ENCODE data around the gene MAN2A2. TPM values are rescaled to one million over a fixed set of nuclear protein-coding genes. Genes with fewer than 3 reads are reported as not detected.

The MAN2A2 gene
- total and polyA plus RNA-seq, 8 donors = 46.1 to 86.3 (median 59.4) TPM

DNA sequence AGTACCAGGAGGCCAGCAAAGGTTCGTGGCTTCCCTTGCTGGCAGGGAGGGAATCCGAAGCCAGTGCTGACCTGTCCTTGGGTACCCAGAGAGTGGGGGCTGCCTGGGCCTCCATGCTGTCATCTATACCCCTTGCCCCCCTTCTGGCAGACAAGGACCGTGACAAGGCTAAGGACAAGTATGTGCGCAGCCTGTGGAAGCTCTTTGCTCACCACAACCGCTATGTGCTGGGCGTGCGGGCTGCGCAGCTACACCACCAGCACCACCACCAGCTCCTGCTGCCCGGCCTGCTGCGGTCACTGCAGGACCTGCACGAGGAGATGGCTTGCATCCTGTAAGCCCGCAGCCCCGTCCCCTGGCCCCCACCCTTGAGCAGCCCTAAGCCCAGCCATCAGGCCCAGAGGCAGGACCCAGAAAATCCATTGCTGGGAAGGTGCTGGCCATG, 16.0 kb upstream of the MAN2A2 start:
- H3K27ac ChIP-seq = no peak overlapping the region
- DNase-seq (peak in 1 of 4 donors; percentile 74), ATAC-seq (no peak)
- no peaks in the 10 kb centered on the region for H3K27me3 ChIP-seq
- H3K4me1 ChIP-seq = peaks cover 24 to 43% of the 10 kb centered on the region in 2 donors
- H3K9me3 ChIP-seq = no peaks in the 10 kb centered on the region
- intact Hi-C loops (cut with DNase I) = loop anchor here in 1 of 2 donors (5.0 kb wide), 1 partner anchor 240 kb away; no protein-coding TSS in a partner anchor
- TF ChIP-seq, protein P1, sequence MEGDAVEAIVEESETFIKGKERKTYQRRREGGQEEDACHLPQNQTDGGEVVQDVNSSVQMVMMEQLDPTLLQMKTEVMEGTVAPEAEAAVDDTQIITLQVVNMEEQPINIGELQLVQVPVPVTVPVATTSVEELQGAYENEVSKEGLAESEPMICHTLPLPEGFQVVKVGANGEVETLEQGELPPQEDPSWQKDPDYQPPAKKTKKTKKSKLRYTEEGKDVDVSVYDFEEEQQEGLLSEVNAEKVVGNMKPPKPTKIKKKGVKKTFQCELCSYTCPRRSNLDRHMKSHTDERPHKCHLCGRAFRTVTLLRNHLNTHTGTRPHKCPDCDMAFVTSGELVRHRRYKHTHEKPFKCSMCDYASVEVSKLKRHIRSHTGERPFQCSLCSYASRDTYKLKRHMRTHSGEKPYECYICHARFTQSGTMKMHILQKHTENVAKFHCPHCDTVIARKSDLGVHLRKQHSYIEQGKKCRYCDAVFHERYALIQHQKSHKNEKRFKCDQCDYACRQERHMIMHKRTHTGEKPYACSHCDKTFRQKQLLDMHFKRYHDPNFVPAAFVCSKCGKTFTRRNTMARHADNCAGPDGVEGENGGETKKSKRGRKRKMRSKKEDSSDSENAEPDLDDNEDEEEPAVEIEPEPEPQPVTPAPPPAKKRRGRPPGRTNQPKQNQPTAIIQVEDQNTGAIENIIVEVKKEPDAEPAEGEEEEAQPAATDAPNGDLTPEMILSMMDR (IDR thresholded peaks at IDR 0.05) = no peak
- no peak overlapping the region for H3K4me3 ChIP-seq
- H3K36me3 ChIP-seq = peaks cover 0 to 66% of the 10 kb centered on the region in 2 donors

DNA sequence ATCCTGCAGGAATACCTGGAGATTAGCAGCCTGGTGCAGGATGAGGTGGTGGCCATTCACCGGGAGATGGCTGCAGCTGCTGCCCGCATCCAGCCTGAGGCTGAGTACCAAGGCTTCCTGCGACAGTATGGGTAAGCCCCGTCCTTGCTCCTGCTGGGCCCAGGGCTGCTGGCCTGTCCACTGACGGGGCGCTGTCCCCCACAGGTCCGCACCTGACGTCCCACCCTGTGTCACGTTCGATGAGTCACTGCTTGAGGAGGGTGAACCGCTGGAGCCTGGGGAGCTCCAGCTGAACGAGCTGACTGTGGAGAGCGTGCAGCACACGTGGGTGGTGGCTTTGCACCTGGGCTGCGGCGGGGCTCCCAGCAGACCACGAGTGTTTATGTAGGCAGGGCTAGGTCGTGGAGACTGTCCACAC, 13.8 kb upstream of the MAN2A2 start:
- ATAC-seq = no peak
- Histone ChIP-seq H3K9me3 (no peaks in the 10 kb centered on the region), H3K27ac (no peak overlapping the region), H3K27me3 (no peaks in the 10 kb centered on the region), H3K4me1 (peaks cover 16 to 23% of the 10 kb centered on the region in 2 donors), H3K36me3 (peaks cover 0 to 80% of the 10 kb centered on the region in 2 donors), H3K4me3 (no peak overlapping the region)
- TF ChIP-seq, protein P1 (IDR thresholded peaks at IDR 0.05) = no peak
- peak in 1 of 4 donors; percentile 56 for DNase-seq
- intact Hi-C loops (cut with DNase I) = loop anchor here in 1 of 2 donors (5.0 kb wide), 1 partner anchor 242 kb away; no protein-coding TSS in a partner anchor

DNA sequence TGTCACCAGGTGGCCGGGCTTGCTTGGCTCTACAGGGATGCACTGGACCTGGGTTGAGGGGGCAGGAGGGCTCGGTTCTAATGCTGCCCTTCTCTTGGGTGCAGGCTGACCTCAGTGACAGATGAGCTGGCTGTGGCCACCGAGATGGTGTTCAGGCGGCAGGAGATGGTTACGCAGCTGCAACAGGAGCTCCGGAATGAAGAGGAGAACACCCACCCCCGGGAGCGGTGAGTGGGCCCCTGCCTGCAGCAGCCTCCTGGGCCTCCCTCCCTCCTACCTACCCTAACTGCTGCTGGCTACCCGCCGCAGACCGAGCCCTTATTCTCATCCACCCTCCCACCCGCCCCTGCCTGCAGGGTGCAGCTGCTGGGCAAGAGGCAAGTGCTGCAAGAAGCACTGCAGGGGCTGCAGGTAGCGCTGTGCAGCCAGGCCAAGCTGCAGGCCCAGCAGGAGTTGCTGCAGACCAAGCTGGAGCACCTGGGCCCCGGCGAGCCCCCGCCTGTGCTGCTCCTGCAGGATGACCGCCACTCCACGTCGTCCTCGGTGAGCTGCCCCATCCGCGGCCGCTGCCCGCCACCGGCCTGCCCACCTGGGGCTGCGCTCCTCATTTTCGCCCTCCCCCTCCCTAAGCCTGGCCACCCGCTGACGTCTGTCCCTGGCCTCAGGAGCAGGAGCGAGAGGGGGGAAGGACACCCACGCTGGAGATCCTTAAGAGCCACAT, 13.2 kb upstream of the MAN2A2 start:
- Histone ChIP-seq H3K4me1 (peaks cover 14 to 21% of the 10 kb centered on the region in 2 donors), H3K36me3 (peaks cover 0 to 85% of the 10 kb centered on the region in 2 donors), H3K9me3 (no peaks in the 10 kb centered on the region), H3K4me3 (no peak overlapping the region), H3K27ac (no peak overlapping the region), H3K27me3 (no peaks in the 10 kb centered on the region)
- DNase-seq (peak in 1 of 4 donors; percentile 75), ATAC-seq (no peak)
- TF ChIP-seq, protein P1 (IDR thresholded peaks at IDR 0.05) = no peak
- intact Hi-C loops (cut with DNase I) = loop anchor here in 1 of 2 donors (5.0 kb wide), 1 partner anchor 243 kb away; no protein-coding TSS in a partner anchor

DNA sequence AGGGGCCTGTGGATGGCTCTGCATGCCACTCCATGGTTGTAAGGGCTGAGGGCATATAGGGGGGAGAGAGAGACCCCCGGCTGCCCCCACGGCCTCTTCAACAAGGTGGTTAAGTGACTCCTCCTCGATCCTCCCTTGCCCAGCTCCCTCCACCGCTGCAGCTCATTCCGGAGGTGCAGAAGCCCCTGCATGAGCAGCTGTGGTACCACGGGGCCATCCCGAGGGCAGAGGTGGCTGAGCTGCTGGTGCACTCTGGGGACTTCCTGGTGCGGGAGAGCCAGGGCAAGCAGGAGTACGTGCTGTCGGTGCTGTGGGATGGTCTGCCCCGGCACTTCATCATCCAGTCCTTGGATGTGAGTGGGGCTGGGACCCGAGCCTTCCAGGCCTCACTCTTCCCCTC, 12.3 kb upstream of the MAN2A2 start:
- intact Hi-C loops (cut with DNase I) = no loop called here
- DNase-seq = peak in 1 of 4 donors; percentile 69
- no peak for ATAC-seq
- Histone ChIP-seq H3K36me3 (peaks cover 0 to 95% of the 10 kb centered on the region in 2 donors), H3K4me3 (no peak overlapping the region), H3K27me3 (no peaks in the 10 kb centered on the region), H3K9me3 (no peaks in the 10 kb centered on the region), H3K27ac (no peak overlapping the region), H3K4me1 (peaks cover 4 to 21% of the 10 kb centered on the region in 2 donors)
- TF ChIP-seq, protein P1 (IDR thresholded peaks at IDR 0.05) = no peak

DNA sequence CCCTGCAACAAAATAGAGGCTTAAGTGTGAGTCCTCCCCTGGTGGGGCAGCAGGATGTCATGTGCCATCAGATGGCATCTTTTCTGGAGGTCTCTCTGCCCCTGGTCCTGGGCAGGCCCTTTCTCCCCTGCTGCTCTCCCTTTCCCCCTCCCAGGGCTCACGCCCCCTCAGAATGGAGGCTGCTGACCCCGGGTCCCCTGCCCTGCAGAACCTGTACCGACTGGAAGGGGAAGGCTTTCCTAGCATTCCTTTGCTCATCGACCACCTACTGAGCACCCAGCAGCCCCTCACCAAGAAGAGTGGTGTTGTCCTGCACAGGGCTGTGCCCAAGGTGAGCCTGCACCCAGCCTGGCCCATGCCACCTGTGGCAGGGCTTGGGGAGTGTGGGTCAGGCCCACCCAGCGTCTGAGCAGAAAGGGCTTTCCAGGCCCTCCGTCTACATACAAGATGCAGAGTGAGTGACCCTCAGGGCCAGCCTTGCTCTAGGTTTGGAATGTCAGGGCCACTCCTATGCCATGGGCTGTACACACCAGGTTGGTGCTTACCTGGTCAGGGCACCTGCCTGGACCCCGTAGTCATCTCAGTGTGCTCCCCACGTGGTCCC, 11.7 kb upstream of the MAN2A2 start:
- Histone ChIP-seq H3K4me3 (no peak overlapping the region), H3K4me1 (peaks cover 3 to 20% of the 10 kb centered on the region in 2 donors), H3K27ac (no peak overlapping the region), H3K27me3 (no peaks in the 10 kb centered on the region), H3K36me3 (peaks cover 0 to 100% of the 10 kb centered on the region in 2 donors), H3K9me3 (no peaks in the 10 kb centered on the region)
- no peak for ATAC-seq
- intact Hi-C loops (cut with DNase I) = no loop called here
- TF ChIP-seq, protein P1 (IDR thresholded peaks at IDR 0.05) = no peak
- peak in 1 of 4 donors; percentile 49 for DNase-seq

Measured in left lung (tissue), 10 donors.